Upper lobe of right lung (tissue), 1 donor: ENCODE data around the gene VMAC. TPM values are rescaled to one million over a fixed set of nuclear protein-coding genes. Genes with fewer than 3 reads are reported as not detected.

Experiments used
- ATAC-seq: fragments of 200-7000 bp; cut with Tn5 transposase; one replicate; pipeline ENCODE4 v1.9.1; 2020; ENCODE audit warnings: mild to moderate bottlenecking, moderate library complexity
- DNase-seq: peaks from one replicate; pipeline ENCODE4 v3.0.0-alpha.2; 2020
- H3K27ac ChIP-seq: fragments of 200-600 bp; one replicate; pipeline ENCODE4 v1.8.0; 2022
- H3K27me3 ChIP-seq: fragments of 200-600 bp; one replicate; pipeline ENCODE4 v1.8.0; 2022; ENCODE audit warnings: mild to moderate bottlenecking
- H3K36me3 ChIP-seq: fragments of 200-600 bp; one replicate; pipeline ENCODE4 v1.8.0; 2022
- H3K4me1 ChIP-seq: fragments of 200-600 bp; one replicate; pipeline ENCODE4 v1.8.0; 2022
- H3K4me3 ChIP-seq: fragments of 200-600 bp; one replicate; pipeline ENCODE4 v1.8.0; 2022; ENCODE audit warnings: mild to moderate bottlenecking
- H3K9me3 ChIP-seq: fragments of 200-600 bp; one replicate; pipeline ENCODE4 v1.8.0; 2022
- CTCF ChIP-seq: fragments of 200-600 bp; IDR thresholded peaks from one replicate; pipeline ENCODE4 v1.8.0; 2022; ENCODE audit warnings: antibody characterized with exemption
- intact Hi-C: fragments of 100-400 bp; cut with DNase I; formaldehyde crosslinking; loops from one replicate; pipeline ENCODE4 v1.11.0; 2022
- total RNA-seq: library from RNA; stranded (reverse); fragmentation: NEBNext Ultra II Directional; extraction: Animal tissue kit (Norgen Biotek cat#: 25700); gene quantifications from one replicate; pipeline ENCODE4 v1.2.1, GENCODE V29; 2021
- donor health status: DM: no; HTN: yes; CAD: no; lungs with severe emphysema.

VMAC gene
- total RNA-seq, 1 donor from 2014 or later: 6.8 TPM

- Histone ChIP-seq H3K27me3 (no peaks in the 10 kb centered on the region), H3K27ac (no peak overlapping the region), H3K4me3 (no peak overlapping the region), H3K9me3 (no peaks in the 10 kb centered on the region), H3K36me3 (peaks cover 12% of the 10 kb centered on the region), H3K4me1 (peaks cover 20% of the 10 kb centered on the region)
- ATAC-seq (no peak), DNase-seq (no peak)
- no peak for TF ChIP-seq CTCF
- intact Hi-C loops: no loop called here
Measured at GRCh38 chr19:5907241-5907640, 2.6 kb downstream of the VMAC start.

- ATAC-seq (no peak), DNase-seq (no peak)
- H3K27ac ChIP-seq: no peak overlapping the region
- intact Hi-C loops: no loop called here
- H3K4me1 ChIP-seq: peaks cover 13% of the 10 kb centered on the region
- H3K4me3 ChIP-seq: no peak overlapping the region
- H3K27me3 ChIP-seq: no peaks in the 10 kb centered on the region
- TF ChIP-seq CTCF: no peak
- H3K9me3 ChIP-seq: no peaks in the 10 kb centered on the region
- H3K36me3 ChIP-seq: peaks cover 12% of the 10 kb centered on the region
Measured at GRCh38 chr19:5908773-5909442, 4.2 kb downstream of the VMAC start.

GRCh38 chr19:5910638-5910907 lies 5.9 kb downstream of the VMAC start:
- peaks cover 7% of the 10 kb centered on the region for H3K4me1 ChIP-seq
- no peaks in the 10 kb centered on the region for H3K9me3 ChIP-seq
- H3K27me3 ChIP-seq: no peaks in the 10 kb centered on the region
- ATAC-seq: no peak
- H3K4me3 ChIP-seq: no peak overlapping the region
- no peak for DNase-seq
- H3K36me3 ChIP-seq: peaks cover 12% of the 10 kb centered on the region
- intact Hi-C loops: no loop called here
- TF ChIP-seq CTCF: no peak
- H3K27ac ChIP-seq: no peak overlapping the region

- no peaks in the 10 kb centered on the region for H3K27me3 ChIP-seq
- no peak for TF ChIP-seq CTCF
- H3K36me3 ChIP-seq: peaks cover 18% of the 10 kb centered on the region
- ATAC-seq (no peak), DNase-seq (no peak)
- intact Hi-C loops: no loop called here
- no peak overlapping the region for H3K27ac ChIP-seq
- H3K4me1 ChIP-seq: no peaks in the 10 kb centered on the region
- no peak overlapping the region for H3K4me3 ChIP-seq
- H3K9me3 ChIP-seq: no peaks in the 10 kb centered on the region
Measured at GRCh38 chr19:5911366-5911765, 6.7 kb downstream of the VMAC start.

GRCh38 chr19:5913739-5914357 lies 9.2 kb downstream of the VMAC start, which contains the start of gene CAPS:
Gene CAPS (plus strand): TSS chr19:5914254. CDS start chr19:5914407, 153 bp downstream.
- H3K27me3 ChIP-seq: no peaks in the 10 kb centered on the region
- peak; percentile 89 for DNase-seq
- intact Hi-C loops: no loop called here
- H3K27ac ChIP-seq: peak within 1 kb of the TSS; percentile 58
- TF ChIP-seq CTCF: no peak
- H3K36me3 ChIP-seq: peaks cover 43% of the 10 kb centered on the region
- no peaks in the 10 kb centered on the region for H3K4me1 ChIP-seq
- ATAC-seq: peak; percentile 87
- no peak within 1 kb of the TSS for H3K4me3 ChIP-seq
- H3K9me3 ChIP-seq: no peaks in the 10 kb centered on the region
